CD4-positive, alpha-beta T cell treated with Interleukin-6 for 4 hours (primary cell): ENCODE data around the gene TOP3B.
"Not testable (repeated sequence)": the region's sequence is repeated elsewhere in the genome, so short reads cannot be mapped to it uniquely, and the experiment has no call there.

Experiments
- DNase-seq: peaks from one replicate; pipeline ENCODE4 v3.0.0-alpha.2; 2020; ENCODE audit warnings: mixed read lengths

The TOP3B gene

GRCh38 chr22:21921729-21922128 lies 60.9 kb downstream of the TOP3B start:
- no peak for DNase-seq

- no peak for DNase-seq
Measured at GRCh38 chr22:21921184-21921721, 61.3 kb downstream of the TOP3B start.

GRCh38 chr22:21920341-21921183 lies 62.0 kb downstream of the TOP3B start:
- DNase-seq, result no peak

- no peak for DNase-seq
Measured at GRCh38 chr22:21919526-21920307, 62.9 kb downstream of the TOP3B start.

- DNase-seq, result no peak
Measured at GRCh38 chr22:21918466-21919185, 64.0 kb downstream of the TOP3B start.

- DNase-seq, result no peak
Measured at GRCh38 chr22:21917959-21918261, 64.7 kb downstream of the TOP3B start.

GRCh38 chr22:21917181-21917958 lies 65.2 kb downstream of the TOP3B start:
- no peak for DNase-seq

- DNase-seq, result no peak
Measured at GRCh38 chr22:21916309-21916918, 66.2 kb downstream of the TOP3B start.

- no peak for DNase-seq
Measured at GRCh38 chr22:21915624-21916308, 66.8 kb downstream of the TOP3B start.

GRCh38 chr22:21914033-21914642 lies 68.4 kb downstream of the TOP3B start:
- DNase-seq, result not testable (repeated sequence)

- DNase-seq, result not testable (repeated sequence)
Measured at GRCh38 chr22:21910367-21910766, 72.2 kb downstream of the TOP3B start.

GRCh38 chr22:21909871-21910270 lies 72.7 kb downstream of the TOP3B start:
- no peak for DNase-seq

GRCh38 chr22:21907638-21908522 lies 74.7 kb downstream of the TOP3B start:
- no peak for DNase-seq
